HepG2 (cell line): Measurements from ENCODE around the gene YY1. TPM values are rescaled to one million over a fixed set of nuclear protein-coding genes. Genes with fewer than 3 reads are reported as not detected.

ENCODE experiments used
- BRF2 ChIP-seq: sonication (generic); formaldehyde crosslinking; IDR thresholded peaks from 2 replicates; pipeline ENCODE4 v1.8.1; 2022; ENCODE audit warnings: mild to moderate bottlenecking, missing genetic modification reagents
- CBX1 ChIP-seq: IDR thresholded peaks from one replicate; pipeline ENCODE4 v1.6.1; 2016; ENCODE audit warnings: antibody characterized with exemption, low read depth
- DR1 ChIP-seq: sonication (generic); formaldehyde crosslinking; IDR thresholded peaks from 2 replicates; pipeline ENCODE4 v1.8.0; 2021; ENCODE audit warnings: mild to moderate bottlenecking, missing genetic modification reagents, inconsistent platforms
- ELF1 ChIP-seq: sonication (generic); formaldehyde crosslinking; IDR thresholded peaks from 2 replicates; pipeline ENCODE4 v1.4.0; 2020; ENCODE audit warnings: missing genetic modification reagents
- FOXC1 ChIP-seq: sonication (generic); formaldehyde crosslinking; IDR thresholded peaks from 2 replicates; pipeline ENCODE4 v1.8.0; 2022; ENCODE audit warnings: mild to moderate bottlenecking, missing genetic modification reagents, borderline replicate concordance
- HCFC1 ChIP-seq: fragments of 150-350 bp; IDR thresholded peaks from 2 replicates; pipeline ENCODE4 v1.6.1; 2014; ENCODE audit warnings: low read depth, low read length
- HNRNPK ChIP-seq: fragments of 200-400 bp; formaldehyde crosslinking; IDR thresholded peaks from 2 replicates; pipeline ENCODE4 v1.6.1; 2018; ENCODE audit warnings: low read length, low read depth, moderate library complexity, mild to moderate bottlenecking; ENCODE audit not compliant: poor library complexity, severe bottlenecking
- MEIS2 ChIP-seq: sonication (generic); formaldehyde crosslinking; IDR thresholded peaks from 2 replicates; pipeline ENCODE4 v1.9.0; 2021; ENCODE audit warnings: mild to moderate bottlenecking, missing genetic modification reagents
- NRL ChIP-seq: sonication (generic); formaldehyde crosslinking; IDR thresholded peaks from 2 replicates; pipeline ENCODE4 v1.5.0; 2020; ENCODE audit warnings: missing genetic modification reagents, mild to moderate bottlenecking, moderate library complexity, borderline replicate concordance
- PLRG1 ChIP-seq: fragments of 450-650 bp; conservative IDR thresholded peaks from 2 replicates; pipeline ENCODE4 v1.6.1; 2016
- POLR2G ChIP-seq: fragments of 200-400 bp; formaldehyde crosslinking; IDR thresholded peaks from 2 replicates; pipeline ENCODE4 v1.6.1; 2018; ENCODE audit warnings: mild to moderate bottlenecking, low read depth, low read length, moderate library complexity
- PRPF4 ChIP-seq: fragments of 200-400 bp; formaldehyde crosslinking; IDR thresholded peaks from 2 replicates; pipeline ENCODE4 v1.6.1; 2016; ENCODE audit warnings: low read length, low read depth; ENCODE audit not compliant: poor library complexity, severe bottlenecking
- RBAK ChIP-seq: sonication (generic); formaldehyde crosslinking; IDR thresholded peaks from 2 replicates; pipeline ENCODE4 v1.5.1; 2020; ENCODE audit warnings: mild to moderate bottlenecking, missing genetic modification reagents
- SRSF4 ChIP-seq: fragments of 200-400 bp; formaldehyde crosslinking; IDR thresholded peaks from one replicate; pipeline ENCODE4 v1.6.1; 2018; ENCODE audit warnings: mild to moderate bottlenecking, low read depth, low read length, moderate library complexity; ENCODE audit not compliant: poor library complexity, severe bottlenecking
- ZBTB26 ChIP-seq: IDR thresholded peaks from 2 replicates; pipeline ENCODE4 v1.6.1; 2016; ENCODE audit warnings: missing compliant biosample characterization, missing genetic modification reagents, borderline replicate concordance
- ZKSCAN8 ChIP-seq: IDR thresholded peaks from 2 replicates; pipeline ENCODE4 v1.6.1; 2016; ENCODE audit warnings: borderline replicate concordance, missing genetic modification reagents, missing compliant biosample characterization
- ZNF44 ChIP-seq: sonication (generic); formaldehyde crosslinking; IDR thresholded peaks from 2 replicates; pipeline ENCODE4 v1.5.1; 2020; ENCODE audit warnings: mild to moderate bottlenecking, missing genetic modification reagents
- ZNF543 ChIP-seq: sonication (generic); formaldehyde crosslinking; IDR thresholded peaks from 2 replicates; pipeline ENCODE4 v1.4.0; 2020; ENCODE audit warnings: mild to moderate bottlenecking, missing genetic modification reagents
- ZNF549 ChIP-seq: sonication (generic); formaldehyde crosslinking; IDR thresholded peaks from 2 replicates; pipeline ENCODE4 v1.5.0; 2020; ENCODE audit warnings: missing genetic modification reagents
- ZNF557 ChIP-seq: sonication (generic); formaldehyde crosslinking; IDR thresholded peaks from 2 replicates; pipeline ENCODE4 v1.4.0; 2020; ENCODE audit warnings: missing genetic modification reagents
- ZNF607 ChIP-seq: sonication (generic); formaldehyde crosslinking; IDR thresholded peaks from 2 replicates; pipeline ENCODE4 v1.5.1; 2020; ENCODE audit warnings: missing genetic modification reagents, mild to moderate bottlenecking, borderline replicate concordance
- ZNF773 ChIP-seq: sonication (generic); formaldehyde crosslinking; IDR thresholded peaks from 2 replicates; pipeline ENCODE4 v1.4.0; 2020; ENCODE audit warnings: missing genetic modification reagents, borderline replicate concordance
- ZNF841 ChIP-seq: sonication (generic); formaldehyde crosslinking; IDR thresholded peaks from 2 replicates; pipeline ENCODE4 v1.8.1; 2023; ENCODE audit warnings: missing genetic modification reagents, borderline replicate concordance
- ZNF891 ChIP-seq: sonication (generic); formaldehyde crosslinking; IDR thresholded peaks from 2 replicates; pipeline ENCODE4 v1.5.0; 2020; ENCODE audit warnings: mild to moderate bottlenecking, missing genetic modification reagents
- ZSCAN29 ChIP-seq: sonication (generic); formaldehyde crosslinking; conservative IDR thresholded peaks from 2 replicates; pipeline ENCODE4 v1.4.0; 2020; ENCODE audit warnings: mild to moderate bottlenecking, missing genetic modification reagents
- polyA plus RNA-seq, 8 experiments: library from polyadenylated mRNA; depleted of rRNA in 3 of 8; stranded (reverse) in 7 of 8; unstranded in 1 of 8; fragments of >200 nt; fragmentation: Illumina TruSeq in 4 of 8; extraction: Trizol in 4 of 8; gene quantifications; 2 replicates each; pipeline versions ENCODE4 v1.2.1 to v1.2.3, GENCODE V29; 2011 to 2016; ENCODE audit warnings: low read depth in 4 of 8, missing spikeins in 1 of 8, mixed read lengths in 1 of 8; ENCODE audit not compliant: insufficient read depth in 1 of 8
- total RNA-seq, 5 experiments: library from RNA; depleted of rRNA; stranded (reverse); fragments of >200 nt; fragmentation: Illumina TruSeq; extraction: Trizol; gene quantifications; 2 replicates each; pipeline ENCODE4 v1.2.3, GENCODE V29; 2016; ENCODE audit warnings: low read depth in 1 of 5
- TF ChIP-seq, protein P1 (sequence below): sonication (generic); formaldehyde crosslinking; IDR thresholded peaks from 2 replicates; pipeline ENCODE4 v1.4.0; 2020; ENCODE audit warnings: missing genetic modification reagents
- TF ChIP-seq, protein P2 (sequence below): sonication (generic); formaldehyde crosslinking; IDR thresholded peaks from 2 replicates; pipeline ENCODE4 v1.4.0; 2020; ENCODE audit warnings: missing genetic modification reagents

The YY1 gene
- total and polyA plus RNA-seq, 2 of the 13 experiments (the other 11 are each of a cell fraction or from before 2014, with no cell fraction given) = 29.4 to 68.1 TPM

DNA sequence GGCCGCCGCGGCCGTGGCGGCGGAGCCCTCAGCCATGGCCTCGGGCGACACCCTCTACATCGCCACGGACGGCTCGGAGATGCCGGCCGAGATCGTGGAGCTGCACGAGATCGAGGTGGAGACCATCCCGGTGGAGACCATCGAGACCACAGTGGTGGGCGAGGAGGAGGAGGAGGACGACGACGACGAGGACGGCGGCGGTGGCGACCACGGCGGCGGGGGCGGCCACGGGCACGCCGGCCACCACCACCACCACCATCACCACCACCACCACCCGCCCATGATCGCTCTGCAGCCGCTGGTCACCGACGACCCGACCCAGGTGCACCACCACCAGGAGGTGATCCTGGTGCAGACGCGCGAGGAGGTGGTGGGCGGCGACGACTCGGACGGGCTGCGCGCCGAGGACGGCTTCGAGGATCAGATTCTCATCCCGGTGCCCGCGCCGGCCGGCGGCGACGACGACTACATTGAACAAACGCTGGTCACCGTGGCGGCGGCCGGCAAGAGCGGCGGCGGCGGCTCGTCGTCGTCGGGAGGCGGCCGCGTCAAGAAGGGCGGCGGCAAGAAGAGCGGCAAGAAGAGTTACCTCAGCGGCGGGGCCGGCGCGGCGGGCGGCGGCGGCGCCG lies 381 bp downstream of the YY1 start (continued):
- TF ChIP-seq ZNF841 (CRISPR knock-in tag) (no peak), ZNF891 (CRISPR knock-in tag) (peak; percentile 88), ZNF549 (no peak), ELF1 (no peak), ZNF557 (CRISPR knock-in tag) (no peak), SRSF4 (no peak), ZKSCAN8 (no peak), RBAK (no peak), FOXC1 (CRISPR knock-in tag) (0 out of 2 replicates have a peak, but pooled peaks have one; percentile 67), PLRG1 (no peak), CBX1 (no peak), PRPF4 (no peak), ZNF543 (CRISPR knock-in tag) (no peak), NRL (CRISPR knock-in tag) (peak; percentile 53; the same call in 1 of the 2 replicates), ZNF773 (CRISPR knock-in tag) (peak; percentile 73; the same call in 1 of the 2 replicates), POLR2G (peak; percentile 49; the same call in 1 of the 2 replicates), BRF2 (no peak), HCFC1 (no peak), ZBTB26 (no peak), ZSCAN29 (CRISPR knock-in tag) (no peak), ZNF607 (CRISPR knock-in tag) (peak; percentile 68; the same call in 1 of the 2 replicates), MEIS2 (no peak), ZNF44 (CRISPR knock-in tag) (no peak), HNRNPK (no peak), DR1 (CRISPR knock-in tag) (no peak)
- TF ChIP-seq, protein P1, sequence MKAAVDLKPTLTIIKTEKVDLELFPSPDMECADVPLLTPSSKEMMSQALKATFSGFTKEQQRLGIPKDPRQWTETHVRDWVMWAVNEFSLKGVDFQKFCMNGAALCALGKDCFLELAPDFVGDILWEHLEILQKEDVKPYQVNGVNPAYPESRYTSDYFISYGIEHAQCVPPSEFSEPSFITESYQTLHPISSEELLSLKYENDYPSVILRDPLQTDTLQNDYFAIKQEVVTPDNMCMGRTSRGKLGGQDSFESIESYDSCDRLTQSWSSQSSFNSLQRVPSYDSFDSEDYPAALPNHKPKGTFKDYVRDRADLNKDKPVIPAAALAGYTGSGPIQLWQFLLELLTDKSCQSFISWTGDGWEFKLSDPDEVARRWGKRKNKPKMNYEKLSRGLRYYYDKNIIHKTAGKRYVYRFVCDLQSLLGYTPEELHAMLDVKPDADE (CRISPR knock-in tag) = no peak
- TF ChIP-seq, protein P2, sequence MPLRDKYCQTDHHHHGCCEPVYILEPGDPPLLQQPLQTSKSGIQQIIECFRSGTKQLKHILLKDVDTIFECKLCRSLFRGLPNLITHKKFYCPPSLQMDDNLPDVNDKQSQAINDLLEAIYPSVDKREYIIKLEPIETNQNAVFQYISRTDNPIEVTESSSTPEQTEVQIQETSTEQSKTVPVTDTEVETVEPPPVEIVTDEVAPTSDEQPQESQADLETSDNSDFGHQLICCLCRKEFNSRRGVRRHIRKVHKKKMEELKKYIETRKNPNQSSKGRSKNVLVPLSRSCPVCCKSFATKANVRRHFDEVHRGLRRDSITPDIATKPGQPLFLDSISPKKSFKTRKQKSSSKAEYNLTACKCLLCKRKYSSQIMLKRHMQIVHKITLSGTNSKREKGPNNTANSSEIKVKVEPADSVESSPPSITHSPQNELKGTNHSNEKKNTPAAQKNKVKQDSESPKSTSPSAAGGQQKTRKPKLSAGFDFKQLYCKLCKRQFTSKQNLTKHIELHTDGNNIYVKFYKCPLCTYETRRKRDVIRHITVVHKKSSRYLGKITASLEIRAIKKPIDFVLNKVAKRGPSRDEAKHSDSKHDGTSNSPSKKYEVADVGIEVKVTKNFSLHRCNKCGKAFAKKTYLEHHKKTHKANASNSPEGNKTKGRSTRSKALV (CRISPR knock-in tag) = no peak
